H1 (cell line): Measurements from ENCODE around the gene DKC1. TPM values are rescaled to one million over a fixed set of nuclear protein-coding genes. Genes with fewer than 3 reads are reported as not detected.

Experiments
- CTCF ChIA-PET: fragments of 300-600 bp; sonication (Branson Sonifier 250); formaldehyde crosslinking; loops from one replicate; lab custom pipeline; 2021; ENCODE audit not compliant: partially characterized antibody; lab: Charles Lee
- POLR2A ChIA-PET: fragments of 300-600 bp; sonication (Branson Sonifier 250); formaldehyde crosslinking; loops from one replicate; lab custom pipeline; 2021; ENCODE audit warnings: inconsistent platforms; ENCODE audit not compliant: partially characterized antibody; lab: Charles Lee
- DNase-seq, 2 experiments: peaks; one replicate each; pipeline versions ENCODE4 v3.0.0 to v3.0.0-alpha.2; 2010 to 2022; ENCODE audit warnings: low spot score in 2 of 2, low read depth in 1 of 2, mixed read lengths in 1 of 2
- FAIRE-seq: peaks from 2 replicates; lab custom pipeline; 2011; peaks lifted over from hg19 to GRCh38; lab: Jason Lieb, UNC
- H2AFZ ChIP-seq: 2 replicates; pipeline ENCODE4 v1.8.1; 2012; ENCODE audit warnings: low read length, inconsistent platforms
- H2AK5ac ChIP-seq: 2 replicates; pipeline ENCODE4 v1.6.1; 2013; ENCODE audit warnings: low read depth, low read length
- H2BK120ac ChIP-seq: replicated peaks from 2 replicates; pipeline ENCODE3; 2013; ENCODE audit warnings: low read depth, low read length, inconsistent platforms
- H2BK12ac ChIP-seq: 2 replicates; pipeline ENCODE4 v1.6.1; 2013; ENCODE audit warnings: low read depth, low read length
- H2BK15ac ChIP-seq: 2 replicates; pipeline ENCODE4 v1.6.1; 2013; ENCODE audit warnings: low read length
- H2BK20ac ChIP-seq: 2 replicates; pipeline ENCODE4 v1.6.1; 2013; ENCODE audit warnings: low read length
- H2BK5ac ChIP-seq: 2 replicates; pipeline ENCODE4 v1.6.1; 2013; ENCODE audit warnings: low read depth, low read length
- H3K14ac ChIP-seq: 2 replicates; pipeline ENCODE4 v1.6.1; 2013; ENCODE audit warnings: inconsistent platforms; ENCODE audit not compliant: insufficient read length
- H3K18ac ChIP-seq: 2 replicates; pipeline ENCODE4 v1.6.1; 2013; ENCODE audit warnings: low read length; ENCODE audit errors: extremely low read depth
- H3K23ac ChIP-seq: 2 replicates; pipeline ENCODE4 v1.6.1; 2013; ENCODE audit warnings: inconsistent platforms; ENCODE audit not compliant: insufficient read length
- H3K23me2 ChIP-seq: 2 replicates; pipeline ENCODE4 v1.6.1; 2013; ENCODE audit warnings: low read depth, low read length
- H3K27ac ChIP-seq: 2 replicates; pipeline ENCODE4 v1.6.1; 2011; ENCODE audit warnings: low read depth, low read length, inconsistent platforms
- H3K27me3 ChIP-seq, 4 experiments: replicated peaks in 1 of 4; 1 replicate in 1 of 4; 2 replicates in 3 of 4; pipeline versions ENCODE4 v1.6.1 to v1.8.1; 2011 to 2013; ENCODE audit warnings: low read length in 3 of 4, mild to moderate bottlenecking in 3 of 4, inconsistent platforms in 2 of 4, mixed read lengths in 2 of 4, moderate library complexity in 1 of 4; ENCODE audit not compliant: control insufficient read depth in 3 of 4, insufficient read depth in 3 of 4; ENCODE audit errors: extremely low read depth in 1 of 4
- H3K36me3 ChIP-seq, 4 experiments: 2 replicates each; pipeline versions ENCODE4 v1.6.1 to v1.8.1; 2011 to 2013; ENCODE audit warnings: mild to moderate bottlenecking in 4 of 4, low read length in 3 of 4, moderate library complexity in 2 of 4, control low read depth in 1 of 4, inconsistent platforms in 1 of 4; ENCODE audit not compliant: insufficient read depth in 4 of 4, control insufficient read depth in 2 of 4
- H3K4ac ChIP-seq: replicated peaks from 2 replicates; pipeline ENCODE3; 2013; ENCODE audit warnings: low read length, low read depth, mixed read lengths, inconsistent platforms; ENCODE audit not compliant: insufficient read length
- H3K4me1 ChIP-seq, 4 experiments: replicated peaks in 1 of 4; 1 replicate in 1 of 4; 2 replicates in 3 of 4; pipeline versions ENCODE4 v1.6.1 to v1.8.1; 2011 to 2013; ENCODE audit warnings: low read length in 3 of 4, inconsistent platforms in 2 of 4, mixed read lengths in 1 of 4; ENCODE audit not compliant: insufficient read depth in 4 of 4, control insufficient read depth in 3 of 4
- H3K4me2 ChIP-seq, 2 experiments: 2 replicates each; pipeline versions ENCODE4 v1.6.1 to v1.8.1; 2011 to 2013; ENCODE audit warnings: low read depth in 2 of 2, low read length in 2 of 2, control low read depth in 1 of 2, inconsistent platforms in 1 of 2, mild to moderate bottlenecking in 1 of 2; ENCODE audit not compliant: insufficient read depth in 1 of 2
- H3K4me3 ChIP-seq, 4 experiments: fragments of 200-600, 300-600 bp in 1 of 4; sonication (generic), shearing (Covaris generic), sonication (Bioruptor Twin) in 1 of 4; 2 replicates each; pipeline versions ENCODE4 v1.5.1 to v1.8.1; 2011 to 2016; ENCODE audit warnings: low read length in 4 of 4, low read depth in 3 of 4, control low read depth in 2 of 4, inconsistent platforms in 2 of 4, mild to moderate bottlenecking in 2 of 4, mixed read lengths in 1 of 4, moderate library complexity in 1 of 4; ENCODE audit not compliant: insufficient read depth in 2 of 4; ENCODE audit errors: extremely low read depth in 1 of 4
- H3K56ac ChIP-seq: replicated peaks from 2 replicates; pipeline ENCODE3; 2013; ENCODE audit warnings: low read depth, mild to moderate bottlenecking, mixed read lengths, low read length, inconsistent platforms; ENCODE audit not compliant: insufficient read length
- H3K79me1 ChIP-seq: 2 replicates; pipeline ENCODE4 v1.6.1; 2013; ENCODE audit warnings: low read depth, low read length, control low read depth
- H3K79me2 ChIP-seq, 2 experiments: 2 replicates each; pipeline versions ENCODE4 v1.6.1 to v1.8.1; 2012 to 2013; ENCODE audit warnings: low read length in 2 of 2, mild to moderate bottlenecking in 2 of 2, inconsistent platforms in 1 of 2; ENCODE audit not compliant: insufficient read depth in 2 of 2, control insufficient read depth in 1 of 2
- H3K9ac ChIP-seq, 4 experiments: replicated peaks in 1 of 4; 1 replicate in 1 of 4; 2 replicates in 3 of 4; pipeline versions ENCODE4 v1.6.1 to v1.8.1; 2011 to 2013; ENCODE audit warnings: low read depth in 3 of 4, low read length in 3 of 4, control low read depth in 2 of 4, mild to moderate bottlenecking in 2 of 4, moderate library complexity in 2 of 4, inconsistent platforms in 1 of 4; ENCODE audit errors: extremely low read depth in 1 of 4
- H3K9me3 ChIP-seq, 2 experiments: 2 replicates each; pipeline versions ENCODE4 v1.6.1 to v1.8.1; 2012 to 2013; ENCODE audit warnings: mild to moderate bottlenecking in 2 of 2, moderate library complexity in 2 of 2, control low read depth in 1 of 2, inconsistent platforms in 1 of 2, low read depth in 1 of 2, low read length in 1 of 2, mixed read lengths in 1 of 2; ENCODE audit not compliant: insufficient read depth in 2 of 2
- H4K20me1 ChIP-seq, 2 experiments: replicated peaks in 1 of 2; 2 replicates each; pipeline versions ENCODE3 to v1.8.1; 2011 to 2013; ENCODE audit warnings: inconsistent platforms in 2 of 2, low read length in 2 of 2, mild to moderate bottlenecking in 1 of 2; ENCODE audit not compliant: insufficient read depth in 2 of 2, control insufficient read depth in 1 of 2
- H4K5ac ChIP-seq: 2 replicates; pipeline ENCODE4 v1.6.1; 2013; ENCODE audit warnings: low read length, low read depth, mixed read lengths, inconsistent platforms; ENCODE audit not compliant: insufficient read length
- H4K8ac ChIP-seq: 2 replicates; pipeline ENCODE4 v1.8.0; 2013; ENCODE audit warnings: mild to moderate bottlenecking, moderate library complexity, low read length, inconsistent platforms; ENCODE audit not compliant: insufficient read depth; ENCODE audit errors: extremely low read depth
- H4K91ac ChIP-seq: replicated peaks from 2 replicates; pipeline ENCODE3; 2013; ENCODE audit warnings: low read length, mixed read lengths, inconsistent platforms; ENCODE audit not compliant: insufficient read length
- BACH1 ChIP-seq: IDR thresholded peaks from 2 replicates; pipeline ENCODE4 v1.6.1; 2012; ENCODE audit warnings: low read length, improper control_type of control experiment
- POLR2AphosphoS5 ChIP-seq: IDR thresholded peaks from 2 replicates; pipeline ENCODE4 v1.6.1; 2011; ENCODE audit warnings: low read depth, low read length
- RAD21 ChIP-seq, 2 experiments: IDR thresholded peaks in 1 of 2; conservative IDR thresholded peaks in 1 of 2; 2 replicates each; pipeline ENCODE4 v1.6.1; 2011; ENCODE audit warnings: low read depth in 2 of 2, low read length in 2 of 2, improper control_type of control experiment in 1 of 2, inconsistent platforms in 1 of 2, mild to moderate bottlenecking in 1 of 2, moderate library complexity in 1 of 2
- SIRT6 ChIP-seq: IDR thresholded peaks from one replicate; pipeline ENCODE4 v1.7.1; 2012; ENCODE audit warnings: low read length, inconsistent platforms
- SIX5 ChIP-seq: IDR thresholded peaks from 2 replicates; pipeline ENCODE4 v1.6.1; 2011; ENCODE audit warnings: mild to moderate bottlenecking, low read depth, low read length
- TAF1 ChIP-seq: IDR thresholded peaks from 2 replicates; pipeline ENCODE4 v1.6.1; 2011; ENCODE audit warnings: mild to moderate bottlenecking, low read depth, low read length
- TEAD4 ChIP-seq: IDR thresholded peaks from 2 replicates; pipeline ENCODE4 v1.6.1; 2012; ENCODE audit warnings: low read depth, low read length, inconsistent platforms, mixed read lengths
- WGBS, 2 experiments: shearing (Covaris generic) in 1 of 2; methylation state at CpG; one replicate each; pipeline versions ENCODE4 v1.1.6 to v1.1.7; 2013 to 2015; ENCODE audit warnings: low lambda C conversion rate in 2 of 2, mixed read lengths in 2 of 2, inconsistent platforms in 1 of 2, low coverage in 1 of 2, missing lambda C conversion rate in 1 of 2; ENCODE audit not compliant: insufficient replicate concordance in 2 of 2, insufficient coverage in 1 of 2, insufficient read length in 1 of 2; ENCODE audit errors: extremely low coverage in 1 of 2, missing lambda C conversion rate in 1 of 2; 5-methylcytosine and 5-hydroxymethylcytosine counted together
- polyA plus RNA-seq, 7 experiments: library from polyadenylated mRNA; depleted of rRNA in 3 of 7; stranded (reverse) in 5 of 7; unstranded in 2 of 7; fragments of >200 nt in 5 of 7; fragments of 200-250 nt in 2 of 7; gene quantifications; 1 replicate in 5 of 7; 2 replicates in 1 of 7; 4 replicates in 1 of 7; pipeline versions ENCODE4 v1.2.1 to v1.2.3, GENCODE V29; 2011 to 2013; ENCODE audit warnings: missing spikeins in 2 of 7, mixed read lengths in 2 of 7
- total RNA-seq: library from RNA; stranded (reverse); fragmentation: NEBNext Ultra II Directional; extraction: Animal tissue kit (Norgen Biotek cat#: 25700); gene quantifications from 2 replicates; pipeline ENCODE4 v1.2.1, GENCODE V29; 2021

The DKC1 gene
- total and polyA plus RNA-seq, 2 of the 8 experiments (the other 6 are each of a cell fraction or from before 2014, with no cell fraction given): 65.6 to 143 TPM

- CTCF ChIA-PET: interaction anchor here (0.6 to 4.2 kb wide), 5 partner anchors 10 to 123 kb away, joined by 3 to 22 read pairs (median 4); no protein-coding TSS in a partner anchor
- no peak overlapping the region for H3K27ac ChIP-seq
- H3K56ac ChIP-seq: no peak overlapping the region
- H2AFZ ChIP-seq: no peak overlapping the region
- H2BK12ac ChIP-seq: no peak overlapping the region
- H3K27me3 ChIP-seq: no peaks in the 10 kb centered on the region
- no peaks in the 10 kb centered on the region for H4K20me1 ChIP-seq
- no peaks in the 10 kb centered on the region for H3K79me1 ChIP-seq
- no peaks in the 10 kb centered on the region for H3K36me3 ChIP-seq
- H3K23ac ChIP-seq: no peak overlapping the region
- DNase-seq (no peak), FAIRE-seq (no peak)
- H4K91ac ChIP-seq: no peak overlapping the region
- H2BK120ac ChIP-seq: no peak overlapping the region
- H3K23me2 ChIP-seq: no peaks in the 10 kb centered on the region
- no peaks in the 10 kb centered on the region for H3K79me2 ChIP-seq
- H3K4me3 ChIP-seq: no peak overlapping the region
- peak overlapping the region; percentile 38 for H3K4ac ChIP-seq
- no peak overlapping the region for H3K4me2 ChIP-seq
- POLR2A ChIA-PET: no interaction called here
- 88% methylated on average over 6 of the region's 7 CpGs; no CpG with 5 or more reads in 1 of the 2 experiments for WGBS, 2 experiments
- no peak overlapping the region for H3K9ac ChIP-seq
- H3K14ac ChIP-seq: no peak overlapping the region
- H4K8ac ChIP-seq: no peak overlapping the region
- no peak for TF ChIP-seq SIX5
- no peak for TF ChIP-seq TEAD4
- TF ChIP-seq BACH1: no peak
- no peak for TF ChIP-seq POLR2AphosphoS5
- TF ChIP-seq SIRT6: no peak
- TF ChIP-seq TAF1: no peak
- no peak for TF ChIP-seq RAD21 (IDR thresholded peaks at IDR 0.05 in 1 of 2, conservative IDR thresholded peaks at IDR 0.05 in 1 of 2; ENCODE audit: low read depth in 2 of 2, low read length in 2 of 2)
- TF ChIP-seq, all 59 proteins: peak for 0
- Histone ChIP-seq H2BK5ac (no peak overlapping the region), H3K9me3 (no peaks in the 10 kb centered on the region), H3K4me1 (no peaks in the 10 kb centered on the region), H2BK15ac (no peak overlapping the region), H4K5ac (no peak overlapping the region), H2AK5ac (no peak overlapping the region), H2BK20ac (no peak overlapping the region), H3K18ac (no peak overlapping the region)
These were observed 44.8 kb upstream of the DKC1 start for GRCh38 chrX:154717824-154718223.
